Measurements from ENCODE around the gene PFKFB2. TPM values are rescaled to one million over a fixed set of nuclear protein-coding genes. Genes with fewer than 3 reads are reported as not detected.

PFKFB2 gene
- total RNA-seq, 1 donor from 2014 or later: 49.9 TPM

GRCh38 chr1:207058878-207059867, 6.1 kb downstream of the PFKFB2 start:
- Histone ChIP-seq H3K4me1 (no peaks in the 10 kb centered on the region), H3K27ac (peak overlapping the region; percentile 7), H3K27me3 (no peaks in the 10 kb centered on the region), H3K4me3 (no peak overlapping the region), H3K36me3 (peaks cover 25% of the 10 kb centered on the region), H3K9me3 (no peaks in the 10 kb centered on the region)
- TF ChIP-seq, protein P1, sequence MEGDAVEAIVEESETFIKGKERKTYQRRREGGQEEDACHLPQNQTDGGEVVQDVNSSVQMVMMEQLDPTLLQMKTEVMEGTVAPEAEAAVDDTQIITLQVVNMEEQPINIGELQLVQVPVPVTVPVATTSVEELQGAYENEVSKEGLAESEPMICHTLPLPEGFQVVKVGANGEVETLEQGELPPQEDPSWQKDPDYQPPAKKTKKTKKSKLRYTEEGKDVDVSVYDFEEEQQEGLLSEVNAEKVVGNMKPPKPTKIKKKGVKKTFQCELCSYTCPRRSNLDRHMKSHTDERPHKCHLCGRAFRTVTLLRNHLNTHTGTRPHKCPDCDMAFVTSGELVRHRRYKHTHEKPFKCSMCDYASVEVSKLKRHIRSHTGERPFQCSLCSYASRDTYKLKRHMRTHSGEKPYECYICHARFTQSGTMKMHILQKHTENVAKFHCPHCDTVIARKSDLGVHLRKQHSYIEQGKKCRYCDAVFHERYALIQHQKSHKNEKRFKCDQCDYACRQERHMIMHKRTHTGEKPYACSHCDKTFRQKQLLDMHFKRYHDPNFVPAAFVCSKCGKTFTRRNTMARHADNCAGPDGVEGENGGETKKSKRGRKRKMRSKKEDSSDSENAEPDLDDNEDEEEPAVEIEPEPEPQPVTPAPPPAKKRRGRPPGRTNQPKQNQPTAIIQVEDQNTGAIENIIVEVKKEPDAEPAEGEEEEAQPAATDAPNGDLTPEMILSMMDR (IDR thresholded peaks at IDR 0.05): no peak
- intact Hi-C loops (cut with DNase I): no loop called here
- no peak for DNase-seq
- peak; percentile 52 for ATAC-seq

- H3K9me3 ChIP-seq: no peaks in the 10 kb centered on the region
- no peaks in the 10 kb centered on the region for H3K27me3 ChIP-seq
- H3K27ac ChIP-seq: no peak overlapping the region
- H3K36me3 ChIP-seq: peaks cover 26% of the 10 kb centered on the region
- TF ChIP-seq, protein P1 (IDR thresholded peaks at IDR 0.05): no peak
- intact Hi-C loops (cut with DNase I): no loop called here
- H3K4me1 ChIP-seq: no peaks in the 10 kb centered on the region
- ATAC-seq (no peak), DNase-seq (no peak)
- no peak overlapping the region for H3K4me3 ChIP-seq
Observed at GRCh38 chr1:207059881-207060280, 6.8 kb downstream of the PFKFB2 start.

GRCh38 chr1:207060596-207060995, 7.5 kb downstream of the PFKFB2 start:
- intact Hi-C loops (cut with DNase I): no loop called here
- no peak for DNase-seq
- Histone ChIP-seq H3K9me3 (no peaks in the 10 kb centered on the region), H3K27ac (no peak overlapping the region), H3K4me1 (no peaks in the 10 kb centered on the region), H3K27me3 (no peaks in the 10 kb centered on the region), H3K4me3 (no peak overlapping the region), H3K36me3 (peaks cover 33% of the 10 kb centered on the region)
- TF ChIP-seq, protein P1 (IDR thresholded peaks at IDR 0.05): no peak
- ATAC-seq: no peak

GRCh38 chr1:207062058-207062457, 9.0 kb downstream of the PFKFB2 start:
- no peak overlapping the region for H3K27ac ChIP-seq
- H3K4me1 ChIP-seq: no peaks in the 10 kb centered on the region
- no peak for DNase-seq
- peaks cover 46% of the 10 kb centered on the region for H3K36me3 ChIP-seq
- ATAC-seq: no peak
- TF ChIP-seq, protein P1 (IDR thresholded peaks at IDR 0.05): no peak
- H3K9me3 ChIP-seq: no peaks in the 10 kb centered on the region
- H3K4me3 ChIP-seq: no peak overlapping the region
- intact Hi-C loops (cut with DNase I): no loop called here
- H3K27me3 ChIP-seq: no peaks in the 10 kb centered on the region

DNA sequence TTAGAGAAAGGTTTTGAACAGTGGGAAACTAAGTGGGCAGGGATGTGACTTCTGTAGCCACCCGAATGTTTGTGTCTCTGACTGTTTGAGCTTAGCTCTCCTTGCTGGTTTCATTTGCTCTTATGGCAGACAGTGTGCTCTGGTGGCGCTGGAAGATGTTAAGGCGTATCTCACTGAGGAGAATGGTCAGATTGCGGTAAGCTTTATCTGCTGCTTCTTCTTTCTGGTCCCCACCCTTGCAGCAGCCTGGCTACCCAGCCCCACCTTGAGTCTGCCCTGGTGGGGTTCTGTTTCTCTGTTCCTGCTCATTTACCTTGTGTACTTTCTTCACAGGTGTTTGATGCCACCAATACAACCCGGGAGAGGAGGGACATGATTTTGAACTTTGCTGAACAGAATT, 9.9 kb downstream of the PFKFB2 start:
- no peaks in the 10 kb centered on the region for H3K9me3 ChIP-seq
- ATAC-seq (no peak), DNase-seq (no peak)
- TF ChIP-seq, protein P1 (IDR thresholded peaks at IDR 0.05): no peak
- H3K4me3 ChIP-seq: no peak overlapping the region
- no peaks in the 10 kb centered on the region for H3K4me1 ChIP-seq
- H3K27me3 ChIP-seq: no peaks in the 10 kb centered on the region
- H3K36me3 ChIP-seq: peaks cover 54% of the 10 kb centered on the region
- H3K27ac ChIP-seq: no peak overlapping the region
- intact Hi-C loops (cut with DNase I): no loop called here

All from upper lobe of right lung (tissue), 1 donor.